ENCODE measurements around the gene RBM11. TPM values are rescaled to one million over a fixed set of nuclear protein-coding genes. Genes with fewer than 3 reads are reported as not detected.

RBM11 gene
- total RNA-seq, 2 donors from 2014 or later = 1.4 TPM

DNA sequence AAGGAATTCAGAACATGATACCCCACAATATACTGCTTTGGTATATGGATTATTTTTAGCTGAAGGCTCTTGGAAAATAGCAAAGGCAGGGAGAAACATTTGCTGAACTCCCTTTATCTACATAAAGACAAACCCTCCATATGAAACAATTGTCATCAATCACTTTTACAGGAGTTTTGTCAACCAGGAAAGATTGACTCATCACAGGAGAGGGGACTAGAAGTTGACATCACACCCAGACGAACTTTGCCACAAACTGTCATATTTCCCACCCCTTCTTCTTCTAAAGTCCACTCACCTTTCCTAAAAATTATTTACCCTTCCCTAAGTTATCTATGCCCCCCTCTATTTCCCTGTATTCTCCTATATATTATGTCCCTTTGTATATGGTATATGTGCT lies 47.9 kb downstream of the RBM11 start:
- ATAC-seq = no peak
- DNase-seq = no peak
- intact Hi-C loops (cut with DNase I, micrococcal nuclease) = loop anchor here in 1 of 2 donors (10.0 kb wide), 2 partner anchors 1221 to 1331 kb away; no protein-coding TSS in a partner anchor

DNA sequence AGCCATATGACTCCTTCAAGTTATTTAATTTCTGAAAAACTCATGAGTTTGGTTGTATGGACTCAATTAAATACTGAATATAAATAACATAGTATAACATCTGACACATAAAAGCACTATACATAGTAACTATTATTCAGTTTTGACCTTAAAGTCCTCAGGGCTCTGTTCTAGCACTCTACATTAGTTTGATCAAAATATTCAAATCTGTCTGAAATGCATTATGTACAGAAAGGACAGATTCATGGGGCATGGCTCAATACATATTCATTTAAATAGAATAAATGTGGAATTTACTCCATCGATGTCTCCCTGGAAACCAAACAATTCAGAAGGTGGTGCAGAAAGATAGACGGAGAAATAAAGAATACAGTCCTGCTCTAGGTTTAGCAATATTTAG lies 49.1 kb downstream of the RBM11 start:
- intact Hi-C loops (cut with DNase I, micrococcal nuclease) = loop anchor here in 1 of 2 donors (10.0 kb wide), 2 partner anchors 1220 to 1330 kb away; no protein-coding TSS in a partner anchor
- ATAC-seq (no peak), DNase-seq (no peak)

DNA sequence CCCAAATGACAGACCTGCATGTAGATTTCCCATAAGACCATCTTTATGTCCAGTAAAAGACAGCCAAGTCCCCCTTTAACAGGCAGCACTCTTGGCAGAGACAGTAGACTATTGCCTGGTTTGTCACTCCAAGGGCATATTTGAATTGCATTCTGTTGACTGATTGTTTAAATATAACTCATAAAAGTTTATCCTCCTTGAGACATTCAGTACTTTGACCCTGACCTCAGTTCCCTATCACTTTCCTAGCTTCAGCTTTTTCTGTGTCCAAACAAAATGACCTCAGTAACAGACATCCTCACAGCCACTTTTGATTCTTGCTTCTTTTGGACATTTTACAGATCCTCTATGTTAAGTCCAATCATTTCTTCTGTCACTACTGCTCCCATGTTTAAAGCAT lies 51.1 kb downstream of the RBM11 start:
- ATAC-seq (peak; percentile 82), DNase-seq (no peak)
- intact Hi-C loops (cut with DNase I, micrococcal nuclease) = loop anchor here in 1 of 2 donors (10.0 kb wide), 2 partner anchors 1218 to 1328 kb away; no protein-coding TSS in a partner anchor

DNA sequence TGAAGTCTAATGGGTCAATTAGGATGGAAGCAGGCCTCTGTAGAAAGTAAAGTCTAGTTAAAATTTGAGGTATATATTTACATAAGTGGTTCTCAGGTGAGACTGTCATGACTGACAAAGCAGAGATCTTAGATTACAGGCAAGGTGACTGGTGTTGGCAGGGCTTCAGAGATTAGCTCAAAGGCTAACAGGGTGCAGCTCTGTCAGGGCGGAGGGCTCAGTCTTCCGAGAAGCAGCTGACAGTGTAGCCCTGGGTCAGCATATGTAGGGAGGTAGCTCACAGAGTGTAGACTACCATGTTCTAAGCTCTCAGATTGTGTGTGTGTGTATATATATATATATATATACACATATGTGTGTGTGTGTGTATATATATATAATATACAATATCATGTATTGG lies 54.7 kb downstream of the RBM11 start:
- intact Hi-C loops (cut with DNase I, micrococcal nuclease) = no loop called here
- ATAC-seq (peak; percentile 55), DNase-seq (peak; percentile 54 to 63)

DNA sequence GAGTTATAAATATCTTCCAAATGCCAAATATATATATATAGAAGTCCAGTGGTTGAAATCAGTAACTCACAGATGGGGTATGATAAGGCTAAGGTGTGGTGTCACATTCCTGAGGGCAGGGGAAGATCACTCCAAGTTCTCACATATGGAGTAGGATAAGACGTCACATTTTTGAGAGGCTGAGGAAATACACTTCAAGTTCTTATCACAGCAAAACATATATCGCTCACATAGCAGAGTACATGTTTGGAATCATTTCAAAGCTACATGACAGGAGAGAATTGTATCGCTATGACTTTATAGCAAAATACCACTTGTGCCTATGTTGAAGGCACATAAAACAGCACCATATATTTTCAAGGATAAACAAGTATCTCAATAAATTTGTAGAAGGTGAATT lies 55.1 kb downstream of the RBM11 start:
- ATAC-seq = no peak
- no peak for DNase-seq
- intact Hi-C loops (cut with DNase I, micrococcal nuclease) = no loop called here

DNA sequence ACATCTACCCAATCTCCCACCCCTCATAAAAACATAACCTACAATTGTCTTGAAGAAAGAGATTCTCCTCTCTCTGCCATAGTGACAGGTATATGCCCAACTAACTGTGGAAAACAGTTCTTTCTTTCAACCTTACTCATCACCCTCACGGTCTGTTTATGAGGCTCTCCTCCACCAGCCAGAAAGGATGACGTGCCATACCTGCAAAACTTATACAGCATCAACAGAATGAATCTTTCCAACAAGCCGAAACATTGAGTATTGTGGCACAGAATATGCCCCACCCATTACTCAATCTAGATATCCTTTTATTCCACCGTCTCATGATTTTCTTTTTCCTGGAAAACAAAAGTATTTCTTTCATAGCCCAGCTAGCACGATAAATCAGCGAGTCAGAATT lies 55.7 kb downstream of the RBM11 start:
- no peak for ATAC-seq
- no peak for DNase-seq
- intact Hi-C loops (cut with DNase I, micrococcal nuclease) = no loop called here

DNA sequence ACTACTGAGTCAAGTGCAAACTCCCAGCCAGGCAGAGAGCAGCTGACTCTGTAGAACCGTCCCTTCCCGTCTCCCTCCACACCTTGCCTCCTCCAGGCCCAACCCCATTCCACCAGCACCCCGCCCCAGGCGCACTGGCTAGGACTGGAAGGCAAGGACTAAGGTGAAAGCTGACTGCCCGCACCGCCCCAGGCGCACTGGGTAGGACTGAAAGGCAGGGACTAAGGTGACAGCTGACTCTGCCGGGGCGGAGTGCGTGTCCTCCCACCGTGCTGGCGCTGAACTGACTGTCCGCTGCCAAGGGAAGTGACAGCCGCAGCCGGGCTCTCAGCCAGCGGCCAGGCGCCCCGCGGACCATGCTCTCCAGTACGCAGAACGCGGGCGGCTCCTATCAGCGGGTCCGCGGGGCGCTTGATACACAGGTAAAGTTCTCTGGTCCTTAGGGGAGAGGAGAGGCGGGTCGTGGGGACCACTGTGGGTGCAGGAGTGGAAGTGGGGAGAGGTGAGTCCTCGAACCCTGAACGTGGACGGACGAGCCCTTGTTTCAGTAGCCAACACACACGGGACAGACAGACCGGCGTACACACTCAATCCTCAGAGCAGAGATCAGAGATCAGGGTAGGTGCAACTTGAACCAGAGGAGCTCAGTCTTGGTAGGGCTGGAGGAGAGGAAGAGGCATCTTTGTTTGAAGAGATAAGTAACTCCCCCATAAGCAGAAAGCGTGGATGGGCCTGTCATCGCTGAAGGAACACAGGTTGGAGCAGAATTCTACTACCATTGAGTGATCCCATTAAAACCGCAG lies 58.0 kb downstream of the RBM11 start:
- DNase-seq (peak; percentile 92 to 97), ATAC-seq (peak; percentile 91)
- intact Hi-C loops (cut with DNase I, micrococcal nuclease) = no loop called here

DNA sequence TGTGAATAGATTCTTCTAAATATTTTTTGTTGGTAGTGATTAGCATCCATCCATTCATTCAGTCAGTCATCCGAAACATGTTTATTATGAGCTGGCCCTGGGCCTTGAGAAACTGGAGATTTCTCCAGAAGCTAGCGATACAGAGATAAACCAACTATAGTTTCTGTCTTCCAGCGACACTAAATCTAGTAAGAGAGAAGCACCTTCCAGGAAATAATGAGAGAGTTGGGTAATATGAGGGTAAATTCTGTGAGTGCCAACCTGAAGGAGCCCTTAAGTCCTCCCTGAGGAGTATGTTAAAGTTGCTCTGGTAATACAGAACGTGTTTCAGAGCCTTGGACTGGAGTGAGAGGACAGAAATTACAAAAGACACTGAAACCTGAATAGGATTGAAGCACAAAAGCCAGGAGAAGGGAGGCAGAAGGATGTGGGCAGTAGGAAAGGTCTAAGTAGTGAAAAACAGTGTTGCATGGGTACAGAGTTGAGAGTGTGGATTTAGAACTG lies 59.8 kb downstream of the RBM11 start:
- DNase-seq (no peak), ATAC-seq (no peak)
- intact Hi-C loops (cut with DNase I, micrococcal nuclease) = no loop called here

Other genes with a start within 250 kb of the RBM11 start
- gene LIPI, start 5.2 kb upstream of the RBM11 start, total RNA-seq = not detected
- gene HSPA13, start 167.0 kb downstream of the RBM11 start, total RNA-seq = 10 to 100 TPM; 11.1 to 12.2 TPM